Lower lobe of right lung (tissue), 2 donors: ENCODE data around the gene PALS2. TPM values are rescaled to one million over a fixed set of nuclear protein-coding genes. Genes with fewer than 3 reads are reported as not detected.

ENCODE experiments used
- ATAC-seq, 2 donors: fragments of 200-7000 bp; cut with Tn5 transposase; one replicate each; pipeline ENCODE4 v1.9.1; 2020 to 2022; ENCODE audit warnings: mild to moderate bottlenecking in 2 of 2, moderate library complexity in 2 of 2
- DNase-seq: peaks from one replicate; pipeline ENCODE4 v3.0.0-alpha.2; 2020
- H3K27ac ChIP-seq: fragments of 200-600 bp; one replicate; pipeline ENCODE4 v1.8.0; 2022
- H3K27me3 ChIP-seq: fragments of 200-600 bp; one replicate; pipeline ENCODE4 v1.8.0; 2022; ENCODE audit warnings: low read depth
- H3K36me3 ChIP-seq: fragments of 200-600 bp; one replicate; pipeline ENCODE4 v1.8.0; 2022; ENCODE audit warnings: mild to moderate bottlenecking
- H3K4me1 ChIP-seq: fragments of 200-600 bp; one replicate; pipeline ENCODE4 v1.8.0; 2022
- H3K4me3 ChIP-seq: fragments of 200-600 bp; one replicate; pipeline ENCODE4 v1.8.0; 2022; ENCODE audit warnings: mild to moderate bottlenecking
- H3K9me3 ChIP-seq: fragments of 200-600 bp; one replicate; pipeline ENCODE4 v1.8.0; 2022
- CTCF ChIP-seq: fragments of 200-600 bp; IDR thresholded peaks from one replicate; pipeline ENCODE4 v1.8.0; 2022; ENCODE audit warnings: antibody characterized with exemption, mild to moderate bottlenecking
- intact Hi-C: fragments of 100-400 bp; cut with DNase I; formaldehyde crosslinking; loops from one replicate; pipeline ENCODE4 v1.11.0; 2022
- total RNA-seq: library from RNA; stranded (reverse); fragmentation: NEBNext Ultra II Directional; extraction: Animal tissue kit (Norgen Biotek cat#: 25700); gene quantifications from one replicate; pipeline ENCODE4 v1.2.1, GENCODE V29; 2021
- donor health status: DM: no; HTN: yes; CAD: no; lungs with severe emphysema.

Gene PALS2
- total RNA-seq, 1 donor from 2014 or later, result 9.8 TPM

GRCh38 chr7:24548390-24548789, 24.9 kb upstream of the PALS2 start:
- H3K9me3 ChIP-seq, result no peaks in the 10 kb centered on the region
- H3K4me3 ChIP-seq, result no peak overlapping the region
- H3K36me3 ChIP-seq, result no peaks in the 10 kb centered on the region
- no peak for ATAC-seq
- no peak overlapping the region for H3K27ac ChIP-seq
- H3K27me3 ChIP-seq, result no peaks in the 10 kb centered on the region
- DNase-seq, result no peak
- intact Hi-C loops, result no loop called here
- no peak for TF ChIP-seq CTCF
- H3K4me1 ChIP-seq, result no peaks in the 10 kb centered on the region

- TF ChIP-seq CTCF, result no peak
- Histone ChIP-seq H3K4me1 (no peaks in the 10 kb centered on the region), H3K27ac (no peak overlapping the region), H3K9me3 (no peaks in the 10 kb centered on the region), H3K4me3 (no peak overlapping the region), H3K36me3 (no peaks in the 10 kb centered on the region), H3K27me3 (no peaks in the 10 kb centered on the region)
- DNase-seq (no peak), ATAC-seq (no peak)
- intact Hi-C loops, result no loop called here
These were observed 23.3 kb upstream of the PALS2 start for GRCh38 chr7:24549991-24550390.

- no peaks in the 10 kb centered on the region for H3K4me1 ChIP-seq
- no peak for ATAC-seq
- no peak for DNase-seq
- intact Hi-C loops, result no loop called here
- no peaks in the 10 kb centered on the region for H3K9me3 ChIP-seq
- no peak for TF ChIP-seq CTCF
- no peaks in the 10 kb centered on the region for H3K36me3 ChIP-seq
- H3K27ac ChIP-seq, result no peak overlapping the region
- H3K4me3 ChIP-seq, result no peak overlapping the region
- no peaks in the 10 kb centered on the region for H3K27me3 ChIP-seq
These were observed 18.1 kb upstream of the PALS2 start for GRCh38 chr7:24555184-24555583.

GRCh38 chr7:24555719-24556118, 17.5 kb upstream of the PALS2 start:
- no peaks in the 10 kb centered on the region for H3K9me3 ChIP-seq
- ATAC-seq (no peak), DNase-seq (no peak)
- intact Hi-C loops, result no loop called here
- H3K4me3 ChIP-seq, result no peak overlapping the region
- no peak for TF ChIP-seq CTCF
- H3K27me3 ChIP-seq, result no peaks in the 10 kb centered on the region
- H3K27ac ChIP-seq, result no peak overlapping the region
- no peaks in the 10 kb centered on the region for H3K36me3 ChIP-seq
- no peaks in the 10 kb centered on the region for H3K4me1 ChIP-seq

- Histone ChIP-seq H3K36me3 (no peaks in the 10 kb centered on the region), H3K9me3 (no peaks in the 10 kb centered on the region), H3K4me3 (no peak overlapping the region), H3K4me1 (no peaks in the 10 kb centered on the region), H3K27ac (no peak overlapping the region), H3K27me3 (no peaks in the 10 kb centered on the region)
- intact Hi-C loops, result no loop called here
- no peak for TF ChIP-seq CTCF
- DNase-seq (no peak), ATAC-seq (no peak)
These were observed 12.5 kb upstream of the PALS2 start for GRCh38 chr7:24560772-24561171.

- no peaks in the 10 kb centered on the region for H3K27me3 ChIP-seq
- H3K27ac ChIP-seq, result no peak overlapping the region
- no peaks in the 10 kb centered on the region for H3K4me1 ChIP-seq
- no peak for ATAC-seq
- no peak for DNase-seq
- intact Hi-C loops, result no loop called here
- TF ChIP-seq CTCF, result no peak
- no peak overlapping the region for H3K4me3 ChIP-seq
- no peaks in the 10 kb centered on the region for H3K36me3 ChIP-seq
- no peaks in the 10 kb centered on the region for H3K9me3 ChIP-seq
These were observed 7.0 kb upstream of the PALS2 start for GRCh38 chr7:24566274-24566673.
